DOHH2 (cell line): ENCODE results near the gene CEP350.

ENCODE experiments used
- H3F3A ChIP-seq: fragments of 200-600 bp; sonication (generic), shearing (Covaris generic); 2 replicates; pipeline ENCODE4 v1.6.0; 2016; ENCODE audit warnings: antibody characterized with exemption, mild to moderate bottlenecking; ENCODE audit not compliant: control insufficient read depth, insufficient read depth
- H3K27ac ChIP-seq: fragments of 200-600 bp; sonication (generic); 2 replicates; pipeline ENCODE4 v1.5.1; 2014; ENCODE audit warnings: low read depth, mild to moderate bottlenecking, low read length, moderate library complexity
- H3K27me3 ChIP-seq: fragments of 200-600 bp; sonication (generic); 2 replicates; pipeline ENCODE4 v1.6.1; 2014; ENCODE audit warnings: mild to moderate bottlenecking, low read length, mixed read lengths; ENCODE audit not compliant: control insufficient read depth
- H3K36me3 ChIP-seq: fragments of 200-600 bp; sonication (generic); 2 replicates; pipeline ENCODE4 v1.6.1; 2014; ENCODE audit warnings: mild to moderate bottlenecking, low read length, moderate library complexity, mixed read lengths; ENCODE audit not compliant: control insufficient read depth
- H3K4me1 ChIP-seq: fragments of 200-600 bp; sonication (generic); 2 replicates; pipeline ENCODE4 v1.6.1; 2014; ENCODE audit warnings: mild to moderate bottlenecking, low read length, mixed read lengths; ENCODE audit not compliant: control insufficient read depth
- H3K4me2 ChIP-seq: fragments of 200-600 bp; sonication (generic); 2 replicates; pipeline ENCODE4 v1.6.0; 2014; ENCODE audit warnings: mild to moderate bottlenecking, low read length, moderate library complexity
- H3K4me3 ChIP-seq: fragments of 200-600 bp; sonication (generic); 2 replicates; pipeline ENCODE4 v1.5.1; 2014; ENCODE audit warnings: mild to moderate bottlenecking, low read length, mixed read lengths
- H3K79me2 ChIP-seq: fragments of 200-600 bp; sonication (generic); 2 replicates; pipeline ENCODE4 v1.6.1; 2014; ENCODE audit warnings: mild to moderate bottlenecking, low read length, mixed read lengths; ENCODE audit not compliant: control insufficient read depth
- H3K9me2 ChIP-seq: fragments of 200-600 bp; sonication (generic); replicated peaks from 2 replicates; pipeline ENCODE4 v1.6.1; 2014; ENCODE audit warnings: mild to moderate bottlenecking, low read length, mixed read lengths; ENCODE audit not compliant: control insufficient read depth
- H3K9me3 ChIP-seq: fragments of 200-600 bp; sonication (generic); 2 replicates; pipeline ENCODE4 v1.6.1; 2014; ENCODE audit warnings: antibody characterized with exemption, low read length, mixed read lengths; ENCODE audit not compliant: control insufficient read depth, insufficient read depth
- H4K20me1 ChIP-seq: fragments of 200-600 bp; sonication (generic); 2 replicates; pipeline ENCODE4 v1.6.0; 2014; ENCODE audit warnings: low read depth, mild to moderate bottlenecking, antibody characterized with exemption, low read length, moderate library complexity; ENCODE audit not compliant: control insufficient read depth, insufficient read depth
- CTCF ChIP-seq: fragments of 200-600 bp; sonication (generic); IDR thresholded peaks from one replicate; pipeline ENCODE4 v1.5.1; 2014; ENCODE audit warnings: antibody characterized with exemption, mild to moderate bottlenecking, low read depth, low read length; ENCODE audit not compliant: poor library complexity, severe bottlenecking
- EZH2phosphoT487 ChIP-seq: fragments of 200-600 bp; sonication (generic); IDR thresholded peaks from 2 replicates; pipeline ENCODE4 v1.6.1; 2017; ENCODE audit warnings: borderline replicate concordance, mild to moderate bottlenecking, antibody characterized with exemption, low read length, moderate library complexity, mixed read lengths

CEP350 gene

DNA sequence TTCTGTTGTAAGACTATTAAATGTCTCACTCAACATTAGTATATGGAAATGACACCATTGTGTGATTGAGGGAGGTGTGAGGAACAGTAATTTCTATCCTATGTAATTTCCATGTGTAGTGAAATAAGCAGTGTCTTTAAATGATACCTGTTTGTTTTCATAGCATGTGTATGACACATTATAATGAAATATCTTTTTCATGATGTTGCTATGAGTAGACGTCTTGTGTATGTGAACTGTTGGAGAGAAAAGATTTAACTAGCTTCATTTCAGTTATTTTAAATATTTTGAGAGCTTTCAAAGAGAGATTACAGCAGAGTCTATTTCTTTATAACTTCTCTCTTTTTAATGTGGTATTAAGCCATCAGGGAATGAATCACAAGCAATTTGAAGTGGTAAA lies 128.6 kb downstream of the CEP350 start:
- H3K36me3 ChIP-seq: peaks cover 50% of the 10 kb centered on the region
- H4K20me1 ChIP-seq: no peaks in the 10 kb centered on the region
- H3K9me2 ChIP-seq: no peaks in the 10 kb centered on the region
- H3K79me2 ChIP-seq: no peaks in the 10 kb centered on the region
- H3K4me2 ChIP-seq: no peak overlapping the region
- no peak overlapping the region for H3K27ac ChIP-seq
- no peaks in the 10 kb centered on the region for H3K4me1 ChIP-seq
- no peaks in the 10 kb centered on the region for H3K27me3 ChIP-seq
- TF ChIP-seq CTCF (no peak), EZH2phosphoT487 (no peak)
- H3K9me3 ChIP-seq: no peaks in the 10 kb centered on the region
- H3K4me3 ChIP-seq: no peak overlapping the region
- 0 out of 2 replicates have a peak, but pooled peaks cover 3% of the 10 kb centered on the region for H3F3A ChIP-seq

GRCh38 chr1:180084867-180085266 lies 130.3 kb downstream of the CEP350 start:
- Histone ChIP-seq H3K4me3 (no peak overlapping the region), H3K79me2 (no peaks in the 10 kb centered on the region), H4K20me1 (no peaks in the 10 kb centered on the region), H3K27me3 (no peaks in the 10 kb centered on the region), H3K27ac (no peak overlapping the region), H3K9me3 (no peaks in the 10 kb centered on the region), H3K9me2 (no peaks in the 10 kb centered on the region), H3K36me3 (peaks cover 51% of the 10 kb centered on the region), H3K4me1 (no peaks in the 10 kb centered on the region), H3F3A (no peaks in the 10 kb centered on the region), H3K4me2 (no peak overlapping the region)
- TF ChIP-seq EZH2phosphoT487: no peak
- TF ChIP-seq CTCF: no peak

DNA sequence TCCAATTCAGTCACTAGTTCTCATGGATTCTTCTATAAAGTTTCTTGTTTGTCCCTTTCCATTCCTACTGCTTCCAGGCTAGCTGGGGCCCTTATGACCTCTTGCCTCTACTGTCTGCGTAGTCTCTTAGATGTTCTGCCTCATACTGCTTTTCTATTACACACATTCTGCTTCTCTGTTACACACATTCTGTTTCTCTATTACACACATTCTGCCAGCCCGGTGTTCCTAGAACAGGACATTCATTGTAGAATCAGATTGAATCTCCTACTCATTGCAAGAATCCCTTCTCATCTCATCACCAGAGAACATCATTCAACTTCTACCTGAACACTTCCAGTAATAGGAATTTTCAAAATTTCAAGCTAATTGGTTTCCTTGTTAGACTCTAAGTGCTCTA lies 130.7 kb downstream of the CEP350 start:
- Histone ChIP-seq H3K27me3 (no peaks in the 10 kb centered on the region), H3F3A (no peaks in the 10 kb centered on the region), H3K4me3 (no peak overlapping the region), H4K20me1 (no peaks in the 10 kb centered on the region), H3K27ac (no peak overlapping the region), H3K4me2 (no peak overlapping the region), H3K36me3 (peaks cover 52% of the 10 kb centered on the region), H3K79me2 (no peaks in the 10 kb centered on the region), H3K9me2 (no peaks in the 10 kb centered on the region), H3K4me1 (no peaks in the 10 kb centered on the region), H3K9me3 (no peaks in the 10 kb centered on the region)
- TF ChIP-seq EZH2phosphoT487 (no peak), CTCF (no peak)
